T-helper 22 cell (primary cell): ENCODE results near the gene CDH20.

Experiments
- DNase-seq: peaks from one replicate; pipeline ENCODE4 v3.0.0-alpha.2; 2020; ENCODE audit warnings: low read depth

CDH20 gene

GRCh38 chr18:61426492-61427053, 93.3 kb downstream of the CDH20 start:
- no peak for DNase-seq

- DNase-seq, result no peak
These were observed 95.0 kb downstream of the CDH20 start for GRCh38 chr18:61428266-61428665.

DNA sequence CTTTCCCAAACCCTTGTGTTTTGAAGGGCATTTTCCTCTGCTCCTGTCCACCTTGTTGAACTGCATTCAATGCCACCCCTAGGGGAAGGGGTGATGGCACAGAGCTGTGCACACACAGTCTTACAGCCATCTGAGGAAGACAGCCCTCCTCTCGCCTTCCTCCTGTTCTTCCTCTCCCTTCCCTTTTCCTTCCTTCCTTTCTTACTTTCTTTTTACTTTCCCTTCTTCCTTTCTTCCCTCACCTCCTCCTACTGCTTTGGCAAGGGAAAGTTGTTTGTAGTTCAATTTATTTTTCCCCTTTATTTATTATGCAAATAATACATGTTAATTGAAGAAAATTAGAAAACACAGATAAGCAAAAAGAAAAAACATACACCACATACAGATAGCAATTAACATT, 99.4 kb downstream of the CDH20 start:
- DNase-seq, result no peak

GRCh38 chr18:61435064-61435652, 101.9 kb downstream of the CDH20 start:
- no peak for DNase-seq

GRCh38 chr18:61443081-61443725, 110.0 kb downstream of the CDH20 start:
- DNase-seq, result no peak

DNA sequence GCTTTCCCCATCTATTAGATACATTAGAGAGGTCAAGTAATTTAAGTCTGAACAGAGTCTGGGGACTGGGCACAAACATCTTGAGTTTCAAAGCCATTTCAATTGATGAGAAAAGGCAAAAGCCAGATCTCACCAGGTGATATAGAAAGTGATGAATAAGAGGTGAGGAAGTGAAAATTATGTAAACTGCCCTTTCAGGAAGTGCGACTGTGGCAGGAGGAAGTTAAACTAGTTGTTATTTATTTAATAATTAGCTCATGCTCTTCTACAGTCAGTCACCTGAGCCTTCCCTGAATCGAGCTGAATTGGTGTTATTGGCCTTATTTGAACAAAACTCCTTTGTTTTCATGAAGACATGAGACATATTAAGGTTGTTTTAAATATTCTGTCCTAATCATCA, 115.1 kb downstream of the CDH20 start:
- DNase-seq, result no peak

DNA sequence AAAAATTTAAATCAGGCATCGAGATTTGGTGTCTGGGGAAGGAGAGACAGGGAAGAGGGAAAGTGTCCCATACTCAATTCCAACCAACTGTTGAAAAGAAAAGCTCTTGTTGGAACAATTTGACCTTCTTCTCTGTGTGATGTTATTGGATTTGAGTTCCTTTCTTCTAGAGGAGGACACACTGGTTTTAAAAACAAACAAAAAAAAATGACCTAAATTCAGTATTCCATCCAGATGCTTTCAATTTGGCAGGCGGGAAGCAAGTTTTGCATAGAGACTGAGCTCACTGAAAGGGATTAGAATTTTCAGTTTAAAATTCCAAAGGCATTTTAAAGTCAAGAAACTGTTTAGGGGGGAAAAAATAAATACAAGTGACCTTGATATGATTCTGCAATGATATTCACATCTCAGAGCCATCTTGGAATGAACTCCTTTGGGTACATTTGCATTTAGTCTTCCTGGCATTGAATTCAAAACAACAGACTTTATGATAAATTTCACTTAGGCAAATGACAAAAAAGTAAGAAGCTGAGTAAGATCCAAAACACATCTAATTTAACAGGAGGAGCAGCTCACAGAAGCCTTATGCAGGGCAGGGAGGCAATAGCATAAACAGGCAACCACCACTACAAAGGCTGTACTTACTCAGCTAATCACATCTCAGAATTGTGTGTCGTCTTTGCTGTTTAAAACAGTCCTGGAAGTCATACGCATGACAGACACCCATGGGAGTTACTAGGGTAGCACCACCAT, 126.8 kb downstream of the CDH20 start:
- DNase-seq, result no peak

DNA sequence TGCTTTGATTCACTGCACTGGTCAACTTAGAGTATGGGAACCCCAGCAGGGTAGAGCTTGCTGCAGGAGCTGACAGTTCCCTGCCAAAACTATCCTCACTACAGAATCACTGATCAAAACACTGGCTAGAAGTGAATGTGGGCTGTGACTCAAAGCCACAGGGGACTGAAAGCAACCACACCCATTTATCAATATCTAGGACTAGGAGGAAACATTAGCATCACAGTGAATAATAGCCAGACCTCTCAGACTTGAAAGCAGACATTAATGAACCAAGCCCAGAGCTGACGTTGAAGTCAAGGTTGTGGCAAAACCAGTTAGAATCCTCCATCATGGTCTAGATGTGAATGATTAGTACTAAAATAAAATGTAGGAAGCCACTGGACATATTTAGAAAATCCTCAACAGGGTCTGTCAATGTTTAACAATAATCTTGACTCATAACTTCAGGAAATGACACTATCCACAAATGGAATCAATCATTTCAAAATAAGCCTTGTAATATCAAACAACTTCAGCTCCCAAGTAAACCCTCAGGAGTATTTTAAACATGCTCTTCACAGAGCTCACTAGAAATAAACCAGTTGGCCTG, 131.4 kb downstream of the CDH20 start:
- no peak for DNase-seq

GRCh38 chr18:61466736-61467135, 133.5 kb downstream of the CDH20 start:
- no peak for DNase-seq

GRCh38 chr18:61470031-61470674, 136.9 kb downstream of the CDH20 start:
- DNase-seq, result no peak

DNA sequence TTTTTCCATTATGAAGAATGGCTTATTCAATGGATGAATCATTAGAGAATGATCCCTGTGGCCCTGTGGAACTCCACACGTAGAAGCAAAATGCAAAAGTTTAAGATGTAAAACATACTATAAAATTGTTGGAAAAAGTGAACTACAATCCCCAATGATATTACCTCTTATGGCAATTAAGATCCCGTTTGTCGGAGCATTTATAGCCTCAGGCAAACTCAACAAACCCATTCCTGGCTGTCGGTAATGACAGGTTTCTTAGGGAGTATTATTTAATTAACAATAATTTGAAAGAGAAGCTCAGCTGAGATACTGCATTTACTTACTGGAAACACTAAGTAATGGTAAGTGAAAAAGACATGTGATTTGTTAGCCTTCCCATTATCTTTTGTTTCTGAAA, 138.3 kb downstream of the CDH20 start:
- DNase-seq, result no peak

- no peak for DNase-seq
These were observed 138.7 kb downstream of the CDH20 start for GRCh38 chr18:61471942-61472341.

GRCh38 chr18:61474341-61474740, 141.1 kb downstream of the CDH20 start:
- no peak for DNase-seq

DNA sequence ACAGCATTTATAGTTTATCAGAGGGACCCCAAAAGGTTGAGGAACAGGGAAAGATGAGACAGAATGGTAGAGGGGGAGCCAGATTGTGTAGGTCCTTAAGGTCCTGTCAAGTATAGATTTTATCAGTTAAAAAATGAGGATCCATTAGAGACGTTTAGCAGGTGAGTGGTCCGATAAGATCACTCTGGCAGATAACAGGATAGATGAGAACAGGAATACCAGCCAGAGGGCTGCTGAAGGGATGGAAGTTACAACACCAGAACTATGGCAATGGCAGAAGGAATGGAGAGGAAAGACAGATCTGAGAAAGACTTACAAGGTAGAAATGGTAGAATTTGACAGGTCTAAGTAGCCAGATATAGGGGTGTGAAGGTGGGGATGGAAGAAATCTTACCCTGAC, 141.7 kb downstream of the CDH20 start:
- no peak for DNase-seq

DNA sequence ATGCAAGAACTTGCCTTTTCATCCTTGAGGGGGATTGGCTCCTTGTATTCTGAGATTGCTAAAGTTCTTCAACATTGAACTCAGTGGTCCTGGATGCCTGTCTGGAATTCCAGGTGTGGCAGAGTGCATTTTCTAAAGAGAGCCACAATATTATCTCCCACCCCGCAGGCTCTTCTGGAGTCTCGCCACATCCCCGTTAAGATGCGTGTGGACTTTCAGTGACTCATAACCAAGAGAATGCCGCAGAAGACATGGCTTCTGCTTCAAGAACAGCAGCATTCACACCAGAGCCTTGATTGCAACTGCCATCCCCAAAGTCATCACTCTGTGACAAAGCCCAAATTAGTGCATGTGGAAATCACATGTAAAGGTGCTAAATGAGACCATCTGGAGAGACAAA, 142.7 kb downstream of the CDH20 start:
- DNase-seq, result no peak

- no peak for DNase-seq
These were observed 156.1 kb downstream of the CDH20 start for GRCh38 chr18:61489334-61489733.

GRCh38 chr18:61496374-61496773, 163.1 kb downstream of the CDH20 start:
- DNase-seq, result no peak

DNA sequence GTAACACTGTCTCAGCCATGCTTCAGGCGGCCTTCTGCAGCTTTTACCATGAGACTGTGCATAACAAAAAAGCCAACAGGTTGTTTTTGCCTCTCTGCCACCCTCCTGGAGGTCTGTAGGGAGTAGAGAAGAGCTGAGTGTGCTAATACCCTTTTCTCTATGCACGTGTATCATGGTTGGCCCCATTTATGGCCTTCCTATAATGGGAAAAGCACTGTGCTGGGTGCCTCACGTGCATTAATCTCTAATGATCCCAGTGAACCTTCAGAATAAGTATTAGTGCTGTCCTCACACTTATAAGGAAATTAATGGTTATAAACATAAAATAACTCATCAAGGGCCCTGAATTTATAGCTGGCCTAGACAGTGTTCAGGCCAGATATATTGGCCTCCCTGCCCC, 164.2 kb downstream of the CDH20 start:
- no peak for DNase-seq

- DNase-seq, result no peak
These were observed 169.2 kb downstream of the CDH20 start for GRCh38 chr18:61502472-61502871.

DNA sequence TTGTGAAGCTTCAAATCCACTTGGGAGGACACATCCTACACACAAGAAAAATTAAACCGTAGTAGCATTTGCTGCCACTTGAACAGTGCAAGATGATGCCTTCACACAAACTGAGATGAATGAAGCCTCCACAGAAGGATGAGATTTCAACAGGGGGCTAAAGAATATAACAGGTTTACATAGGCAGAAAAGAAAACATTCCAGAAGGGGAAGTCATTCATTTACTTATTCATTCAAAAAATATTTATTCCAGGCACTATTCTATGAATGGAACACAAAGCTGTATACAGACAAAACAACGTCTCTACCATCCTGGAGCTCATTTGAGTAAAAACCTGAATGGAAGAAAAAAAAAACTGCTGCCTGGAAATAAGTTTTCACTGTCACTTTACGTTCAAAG, 170.5 kb downstream of the CDH20 start:
- DNase-seq, result no peak

GRCh38 chr18:61528961-61529360, 195.7 kb downstream of the CDH20 start:
- DNase-seq, result no peak

GRCh38 chr18:61530681-61531080, 197.5 kb downstream of the CDH20 start:
- DNase-seq, result no peak
